ENCODE results near the gene ABCC3.

ABCC3 gene

GRCh38 chr17:50649042-50649908 is 14.6 kb downstream of the ABCC3 start:
- no peak for DNase-seq

- no peak for DNase-seq
Measured at GRCh38 chr17:50651661-50652060, 17.0 kb downstream of the ABCC3 start.

- DNase-seq = no peak
Measured at GRCh38 chr17:50653738-50654137, 19.1 kb downstream of the ABCC3 start.

GRCh38 chr17:50656509-50656908 is 21.8 kb downstream of the ABCC3 start:
- DNase-seq = no peak

- no peak for DNase-seq
Measured at GRCh38 chr17:50657054-50657453, 22.4 kb downstream of the ABCC3 start.

- no peak for DNase-seq
Measured at GRCh38 chr17:50657627-50658026, 22.9 kb downstream of the ABCC3 start.

- no peak for DNase-seq
Measured at GRCh38 chr17:50658616-50659015, 23.9 kb downstream of the ABCC3 start.

- DNase-seq = no peak
Measured at GRCh38 chr17:50659179-50659578, 24.5 kb downstream of the ABCC3 start.

GRCh38 chr17:50660042-50660886 is 25.6 kb downstream of the ABCC3 start:
- no peak for DNase-seq

- no peak for DNase-seq
Measured at GRCh38 chr17:50660887-50661345, 26.2 kb downstream of the ABCC3 start.

- no peak for DNase-seq
Measured at GRCh38 chr17:50661348-50661747, 26.7 kb downstream of the ABCC3 start.

- no peak for DNase-seq
Measured at GRCh38 chr17:50661795-50662391, 27.2 kb downstream of the ABCC3 start.

- no peak for DNase-seq
Measured at GRCh38 chr17:50662632-50663225, 28.0 kb downstream of the ABCC3 start.

GRCh38 chr17:50663812-50664374 is 29.2 kb downstream of the ABCC3 start:
- no peak for DNase-seq

- DNase-seq = no peak
Measured at GRCh38 chr17:50664788-50665458, 30.2 kb downstream of the ABCC3 start.

GRCh38 chr17:50665838-50666237 is 31.2 kb downstream of the ABCC3 start:
- no peak for DNase-seq

GRCh38 chr17:50666316-50666715 is 31.6 kb downstream of the ABCC3 start:
- DNase-seq = no peak

- DNase-seq = no peak
Measured at GRCh38 chr17:50667259-50668024, 32.8 kb downstream of the ABCC3 start.

- DNase-seq = no peak
Measured at GRCh38 chr17:50668025-50668837, 33.5 kb downstream of the ABCC3 start.

- DNase-seq = no peak
Measured at GRCh38 chr17:50668838-50669581, 34.3 kb downstream of the ABCC3 start.
